Peyer's patch (tissue), 4 donors: ENCODE data around the gene ZNF638. TPM values are rescaled to one million over a fixed set of nuclear protein-coding genes. Genes with fewer than 3 reads are reported as not detected.

Experiments
- DNase-seq, 3 donors: peaks; one replicate each; pipeline ENCODE4 v3.0.0-alpha.2; 2017 to 2019
- H3K27ac ChIP-seq, 4 donors: fragments of 200-600 bp; sonication (generic); one replicate each; pipeline ENCODE4 v1.5.1; 2016 to 2019
- H3K27me3 ChIP-seq, 2 donors: fragments of 200-600 bp; sonication (generic); one replicate each; pipeline ENCODE4 v1.5.1; 2019
- H3K36me3 ChIP-seq, 3 donors: fragments of 200-600 bp; sonication (generic); one replicate each; pipeline ENCODE4 v1.5.1; 2016 to 2019
- H3K4me1 ChIP-seq, 4 donors: fragments of 200-600 bp; sonication (generic); one replicate each; pipeline ENCODE4 v1.5.1; 2016 to 2019
- H3K4me3 ChIP-seq, 4 donors: fragments of 200-600 bp; sonication (generic); 1 replicate in 3 of 4; 2 replicates in 1 of 4; pipeline ENCODE4 v1.5.1; 2016 to 2019; ENCODE audit warnings: mild to moderate bottlenecking in 1 of 4
- H3K9me3 ChIP-seq, 4 donors: fragments of 200-600 bp; sonication (generic); one replicate each; pipeline ENCODE4 v1.5.1; 2016 to 2019; ENCODE audit warnings: mild to moderate bottlenecking in 1 of 4
- POLR2A ChIP-seq, 2 donors: fragments of 450-650 bp; IDR thresholded peaks; one replicate each; pipeline ENCODE4 v1.5.1; 2017; ENCODE audit warnings: antibody characterized with exemption in 2 of 2, mild to moderate bottlenecking in 2 of 2, moderate library complexity in 2 of 2
- total RNA-seq, 4 donors: library from RNA; depleted of rRNA; stranded (reverse); fragments of >200 nt; gene quantifications; one replicate each; pipeline ENCODE4 v1.1.0, GENCODE V29; 2016
- TF ChIP-seq, protein P1 (sequence below), 6 experiments: fragments of 450-650 bp in 4 of 6; fragments of 200-600 bp in 2 of 6; sonication (generic) in 1 of 6; IDR thresholded peaks; one replicate each; pipeline ENCODE4 v1.5.1; 2017 to 2019; ENCODE audit warnings: antibody characterized with exemption in 6 of 6, mild to moderate bottlenecking in 3 of 6, moderate library complexity in 1 of 6

The ZNF638 gene
- total RNA-seq, 4 donors from 2014 or later: 155 to 539 (median 174) TPM

DNA sequence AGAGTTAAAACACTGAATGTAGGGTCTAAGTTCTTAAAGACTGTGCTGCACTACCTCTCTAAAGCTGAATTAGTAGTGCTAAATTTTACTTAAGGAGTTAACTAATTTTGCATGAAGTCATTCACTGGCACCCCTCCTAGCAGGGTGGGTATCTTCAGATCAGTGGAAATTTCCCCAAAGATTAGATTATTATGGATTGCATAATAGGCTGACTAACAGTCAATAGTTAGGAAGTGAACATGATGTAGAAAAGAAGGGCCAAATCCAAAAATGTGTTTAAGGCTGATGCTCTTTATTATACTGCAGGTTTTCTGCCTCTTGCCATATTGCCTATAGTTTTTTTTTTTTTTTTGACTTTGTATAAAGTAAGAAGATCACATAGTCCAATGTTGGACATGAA is 5.2 kb downstream of the ZNF638 start:
- no peak overlapping the region for H3K4me3 ChIP-seq
- H3K4me1 ChIP-seq: peaks cover 0 to 44% (median 0%) of the 10 kb centered on the region in 4 donors
- TF ChIP-seq POLR2A (IDR thresholded peaks at IDR 0.05): no peak
- TF ChIP-seq, protein P1, sequence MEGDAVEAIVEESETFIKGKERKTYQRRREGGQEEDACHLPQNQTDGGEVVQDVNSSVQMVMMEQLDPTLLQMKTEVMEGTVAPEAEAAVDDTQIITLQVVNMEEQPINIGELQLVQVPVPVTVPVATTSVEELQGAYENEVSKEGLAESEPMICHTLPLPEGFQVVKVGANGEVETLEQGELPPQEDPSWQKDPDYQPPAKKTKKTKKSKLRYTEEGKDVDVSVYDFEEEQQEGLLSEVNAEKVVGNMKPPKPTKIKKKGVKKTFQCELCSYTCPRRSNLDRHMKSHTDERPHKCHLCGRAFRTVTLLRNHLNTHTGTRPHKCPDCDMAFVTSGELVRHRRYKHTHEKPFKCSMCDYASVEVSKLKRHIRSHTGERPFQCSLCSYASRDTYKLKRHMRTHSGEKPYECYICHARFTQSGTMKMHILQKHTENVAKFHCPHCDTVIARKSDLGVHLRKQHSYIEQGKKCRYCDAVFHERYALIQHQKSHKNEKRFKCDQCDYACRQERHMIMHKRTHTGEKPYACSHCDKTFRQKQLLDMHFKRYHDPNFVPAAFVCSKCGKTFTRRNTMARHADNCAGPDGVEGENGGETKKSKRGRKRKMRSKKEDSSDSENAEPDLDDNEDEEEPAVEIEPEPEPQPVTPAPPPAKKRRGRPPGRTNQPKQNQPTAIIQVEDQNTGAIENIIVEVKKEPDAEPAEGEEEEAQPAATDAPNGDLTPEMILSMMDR (IDR thresholded peaks at IDR 0.05): no peak
- H3K9me3 ChIP-seq: no peaks in the 10 kb centered on the region
- no peak overlapping the region for H3K27ac ChIP-seq
- no peaks in the 10 kb centered on the region for H3K27me3 ChIP-seq
- no peak for DNase-seq
- no peaks in the 10 kb centered on the region for H3K36me3 ChIP-seq

DNA sequence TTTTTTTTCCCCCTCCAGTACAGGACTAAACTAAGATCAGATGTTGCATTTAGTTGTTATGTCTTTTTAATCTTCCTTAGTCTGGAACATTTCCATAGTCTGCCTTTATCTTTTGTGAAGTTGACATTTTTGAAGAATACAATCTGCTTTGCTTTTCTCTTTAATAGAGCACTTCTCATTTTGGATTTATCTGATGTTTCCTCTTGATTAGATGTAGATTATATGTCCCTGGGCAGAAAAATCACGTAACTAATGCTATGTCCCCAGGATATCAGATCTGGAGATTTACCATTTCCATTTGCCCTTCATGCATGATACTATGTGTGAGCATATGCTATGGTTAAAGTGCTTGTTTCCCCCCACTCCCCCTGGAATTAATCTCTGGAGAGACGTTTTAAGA is 6.2 kb downstream of the ZNF638 start:
- no peak overlapping the region for H3K4me3 ChIP-seq
- TF ChIP-seq POLR2A (IDR thresholded peaks at IDR 0.05): no peak
- TF ChIP-seq, protein P1 (IDR thresholded peaks at IDR 0.05): no peak
- H3K36me3 ChIP-seq: no peaks in the 10 kb centered on the region
- no peak for DNase-seq
- H3K9me3 ChIP-seq: no peaks in the 10 kb centered on the region
- H3K27ac ChIP-seq: no peak overlapping the region
- H3K4me1 ChIP-seq: peaks cover 0 to 44% (median 0%) of the 10 kb centered on the region in 4 donors
- H3K27me3 ChIP-seq: no peaks in the 10 kb centered on the region

DNA sequence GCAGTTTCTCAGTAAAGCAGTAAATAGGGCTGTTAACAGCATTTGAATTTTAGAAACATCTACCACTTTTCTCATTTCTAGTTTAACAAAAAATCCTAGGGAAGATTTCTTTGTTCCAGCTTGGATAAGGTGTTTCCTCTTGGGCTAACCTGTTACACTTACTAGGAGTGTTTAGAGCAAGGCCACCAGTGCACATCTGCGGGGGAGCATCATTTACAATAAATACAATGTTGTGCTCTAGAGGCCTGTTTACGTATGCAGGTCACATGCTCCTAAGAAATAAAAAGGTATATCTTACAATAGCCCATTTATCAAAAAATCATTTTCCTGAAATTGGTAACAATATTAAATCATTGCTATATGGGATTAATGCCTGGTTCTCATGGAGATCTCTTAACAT is 8.1 kb downstream of the ZNF638 start:
- Histone ChIP-seq H3K4me3 (no peak overlapping the region), H3K27me3 (no peaks in the 10 kb centered on the region), H3K4me1 (peaks cover 0 to 30% (median 0%) of the 10 kb centered on the region in 4 donors), H3K27ac (no peak overlapping the region), H3K36me3 (no peaks in the 10 kb centered on the region), H3K9me3 (no peaks in the 10 kb centered on the region)
- DNase-seq: no peak
- TF ChIP-seq, protein P1 (IDR thresholded peaks at IDR 0.05): no peak
- no peak for TF ChIP-seq POLR2A (IDR thresholded peaks at IDR 0.05)

DNA sequence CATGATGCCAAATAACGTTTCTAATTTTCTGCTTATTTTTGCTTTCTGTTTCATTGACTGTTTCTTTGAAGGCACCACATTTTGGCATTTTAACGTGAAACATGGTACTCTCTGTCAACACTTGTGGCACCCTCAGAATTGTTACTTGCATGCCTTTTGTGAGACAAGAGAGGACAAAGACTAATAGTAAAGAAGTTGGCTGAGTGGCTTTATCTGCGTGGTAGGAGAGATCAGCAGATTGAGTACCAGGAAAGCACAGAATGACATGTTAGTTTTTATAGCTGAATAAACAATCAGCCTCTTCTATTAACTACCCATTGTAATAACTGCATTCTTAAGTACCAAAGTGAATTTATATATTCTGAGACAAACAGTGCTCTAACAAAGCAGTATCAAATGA is 8.6 kb downstream of the ZNF638 start:
- TF ChIP-seq, protein P1 (IDR thresholded peaks at IDR 0.05): no peak
- TF ChIP-seq POLR2A (IDR thresholded peaks at IDR 0.05): no peak
- H3K9me3 ChIP-seq: no peaks in the 10 kb centered on the region
- no peak overlapping the region for H3K4me3 ChIP-seq
- peaks cover 0 to 29% (median 0%) of the 10 kb centered on the region in 4 donors for H3K4me1 ChIP-seq
- H3K27ac ChIP-seq: no peak overlapping the region
- peaks cover 0 to 1% (median 0%) of the 10 kb centered on the region in 3 donors for H3K36me3 ChIP-seq
- no peak for DNase-seq
- no peaks in the 10 kb centered on the region for H3K27me3 ChIP-seq

DNA sequence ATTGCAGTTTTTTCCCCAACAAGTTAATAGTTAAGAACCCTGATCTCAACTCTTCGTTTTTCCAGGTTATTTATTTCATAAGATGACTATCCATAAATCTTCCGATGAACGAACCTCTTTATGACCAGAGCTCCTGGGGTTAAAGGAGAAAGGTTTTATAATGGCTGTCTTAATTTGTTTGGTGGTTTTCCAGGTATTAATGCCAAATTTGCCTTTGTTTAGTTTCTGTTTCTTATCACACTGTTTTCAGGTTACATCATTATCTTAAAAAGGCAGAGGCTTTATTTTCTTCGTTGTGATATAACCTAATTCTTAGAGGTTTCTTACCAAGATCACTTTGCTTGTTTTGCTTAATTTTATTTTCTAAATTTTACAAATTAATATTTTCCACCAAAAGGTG is 10.1 kb downstream of the ZNF638 start:
- H3K9me3 ChIP-seq: no peaks in the 10 kb centered on the region
- no peak for TF ChIP-seq POLR2A (IDR thresholded peaks at IDR 0.05)
- TF ChIP-seq, protein P1 (IDR thresholded peaks at IDR 0.05): no peak
- H3K27ac ChIP-seq: no peak overlapping the region
- H3K4me3 ChIP-seq: no peak overlapping the region
- peaks cover 0 to 27% (median 0%) of the 10 kb centered on the region in 4 donors for H3K4me1 ChIP-seq
- H3K36me3 ChIP-seq: peaks cover 0 to 3% (median 0%) of the 10 kb centered on the region in 3 donors
- DNase-seq: no peak
- H3K27me3 ChIP-seq: no peaks in the 10 kb centered on the region

DNA sequence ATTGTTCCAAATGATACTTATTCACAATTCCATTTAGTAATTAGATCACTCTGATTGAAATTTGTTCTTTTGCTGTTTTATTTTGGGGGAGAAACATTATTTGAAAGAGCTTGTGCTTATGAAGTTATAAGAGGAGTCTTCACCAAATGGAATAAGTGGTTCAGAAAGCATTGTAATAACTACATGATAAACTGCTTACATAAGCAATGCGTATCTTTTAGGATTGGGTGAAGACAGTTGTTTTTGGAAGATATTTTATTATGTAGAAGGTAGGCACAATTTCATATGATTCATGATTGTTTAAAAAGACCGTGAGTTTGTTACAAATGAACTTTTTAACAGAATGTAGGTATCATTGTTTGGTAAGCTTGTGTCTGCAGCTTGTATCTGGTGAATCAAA is 14.5 kb downstream of the ZNF638 start:
- DNase-seq: no peak
- peaks cover 0 to 28% (median 3%) of the 10 kb centered on the region in 3 donors for H3K36me3 ChIP-seq
- TF ChIP-seq POLR2A (IDR thresholded peaks at IDR 0.05): no peak
- TF ChIP-seq, protein P1 (IDR thresholded peaks at IDR 0.05): no peak
- no peak overlapping the region for H3K27ac ChIP-seq
- no peaks in the 10 kb centered on the region for H3K9me3 ChIP-seq
- no peak overlapping the region for H3K4me3 ChIP-seq
- peaks cover 0 to 1% (median 0%) of the 10 kb centered on the region in 4 donors for H3K4me1 ChIP-seq
- H3K27me3 ChIP-seq: no peaks in the 10 kb centered on the region
